Glomerular visceral epithelial cell (primary cell): ENCODE results near the gene TTLL9.
"Not testable (repeated sequence)": the region's sequence is repeated elsewhere in the genome, so short reads cannot be mapped to it uniquely, and the experiment has no call there.

Experiments
- DNase-seq: peaks from one replicate; pipeline ENCODE4 v3.0.0-alpha.2; 2016; ENCODE audit errors: extremely low spot score

Gene TTLL9

GRCh38 chr20:31883829-31884228, 13.4 kb downstream of the TTLL9 start:
- no peak for DNase-seq

- DNase-seq, result no peak
Measured at GRCh38 chr20:31890646-31891045, 20.2 kb downstream of the TTLL9 start.

- DNase-seq, result peak; percentile 50
Measured at GRCh38 chr20:31894980-31895675, 24.7 kb downstream of the TTLL9 start.

- DNase-seq, result no peak
Measured at GRCh38 chr20:31896049-31896448, 25.6 kb downstream of the TTLL9 start.

GRCh38 chr20:31897541-31897940, 27.1 kb downstream of the TTLL9 start:
- DNase-seq, result no peak

DNA sequence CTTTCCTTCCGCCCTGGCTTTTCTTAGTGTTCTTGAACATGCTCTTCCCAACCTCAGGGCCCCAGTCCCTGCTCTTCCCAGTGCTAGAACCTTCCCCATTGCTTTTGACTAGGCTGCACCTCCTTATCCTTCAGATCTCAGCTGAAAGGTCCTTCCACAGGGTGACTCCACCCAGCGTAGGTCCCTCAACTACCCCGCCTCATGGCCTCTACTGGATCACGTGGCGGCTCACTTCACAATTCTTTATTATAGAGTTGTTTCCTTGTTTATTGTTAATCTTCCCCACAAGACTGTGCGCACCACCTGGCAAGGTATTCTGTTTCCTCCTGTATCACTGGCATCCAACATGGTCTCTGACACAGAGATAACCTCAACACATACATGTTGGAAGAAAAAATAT, 31.2 kb downstream of the TTLL9 start:
- no peak for DNase-seq

- DNase-seq, result no peak
Measured at GRCh38 chr20:31903627-31904386, 33.4 kb downstream of the TTLL9 start.

- DNase-seq, result no peak
Measured at GRCh38 chr20:31906001-31906400, 35.6 kb downstream of the TTLL9 start.

DNA sequence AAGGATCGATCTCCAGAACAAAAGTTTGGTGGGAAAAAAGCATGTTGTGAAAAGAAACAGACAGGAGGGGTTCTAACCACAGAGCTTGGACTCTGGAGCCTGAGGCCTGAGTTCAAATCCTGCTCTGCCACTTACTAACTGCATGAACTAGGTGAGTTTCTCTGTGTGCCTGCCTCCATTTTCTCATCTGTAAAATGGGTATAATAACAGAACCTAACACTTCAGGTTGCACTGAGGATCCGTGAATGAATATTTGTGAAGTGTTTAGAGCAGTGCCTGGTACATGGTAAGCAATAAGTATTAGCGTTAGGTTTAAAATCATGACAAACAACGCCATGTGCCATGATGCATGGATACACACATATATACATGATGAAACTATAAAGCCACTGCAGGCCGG, 36.6 kb downstream of the TTLL9 start:
- DNase-seq, result no peak

DNA sequence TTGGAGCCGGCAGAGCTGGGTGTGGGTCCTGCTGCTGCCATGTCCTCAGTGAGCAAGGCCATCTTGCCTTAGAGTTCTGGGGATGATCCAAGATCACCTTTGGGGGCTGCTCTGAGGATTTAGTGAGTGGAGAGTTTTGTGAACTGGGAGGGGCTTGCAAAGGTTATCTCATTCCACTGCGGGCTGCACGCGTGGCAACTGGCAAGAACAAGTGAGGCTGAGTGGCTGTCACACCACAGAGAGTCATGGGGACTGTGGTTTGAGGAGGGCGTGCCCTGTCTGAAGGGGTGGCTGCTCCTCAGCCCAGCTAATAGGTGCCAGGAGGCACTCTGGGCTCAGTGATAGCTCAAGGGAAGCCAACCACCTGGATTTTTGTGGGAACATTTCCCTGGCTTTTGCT, 37.6 kb downstream of the TTLL9 start:
- no peak for DNase-seq

- DNase-seq, result no peak
Measured at GRCh38 chr20:31908424-31908823, 38.0 kb downstream of the TTLL9 start.

DNA sequence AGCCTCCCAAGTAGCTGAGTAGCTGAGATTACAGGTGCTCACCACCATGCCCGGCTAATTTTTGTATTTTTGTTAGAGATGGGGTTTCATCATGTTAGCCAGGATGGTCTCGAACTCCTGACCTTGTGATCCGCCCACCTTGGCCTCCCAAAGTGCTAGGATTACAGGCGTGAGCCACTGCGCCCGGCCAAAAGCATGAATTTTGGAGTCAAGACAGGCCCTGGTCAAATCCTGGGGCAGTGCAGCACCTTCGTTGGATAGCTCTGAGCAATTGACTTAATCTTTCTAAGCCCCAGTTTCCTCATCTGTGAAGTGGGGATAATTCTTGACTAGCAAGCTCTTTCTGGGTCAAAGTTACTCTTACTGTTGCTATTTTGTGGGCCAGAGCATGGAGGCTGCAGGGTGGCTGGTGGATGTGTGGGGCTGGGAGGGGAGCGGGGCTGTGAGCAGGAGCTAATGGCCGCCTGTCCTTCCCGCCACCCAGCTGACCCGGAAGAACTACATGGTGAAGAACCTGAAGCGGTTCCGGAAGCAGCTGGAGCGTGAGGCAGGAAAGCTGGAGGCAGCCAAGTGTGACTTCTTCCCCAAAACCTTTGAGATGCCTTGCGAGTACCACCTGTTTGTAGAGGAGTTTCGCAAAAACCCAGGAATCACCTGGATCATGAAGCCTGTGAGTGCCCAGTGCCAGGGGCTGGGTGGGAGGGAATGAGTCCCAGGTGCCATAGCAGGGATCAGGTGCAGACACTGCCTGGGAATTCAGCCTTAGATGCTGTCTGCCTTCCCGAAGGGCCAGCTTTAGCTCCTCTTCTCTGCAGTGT, 39.0 kb downstream of the TTLL9 start:
- no peak for DNase-seq

GRCh38 chr20:31910071-31910803, 39.8 kb downstream of the TTLL9 start:
- no peak for DNase-seq

DNA sequence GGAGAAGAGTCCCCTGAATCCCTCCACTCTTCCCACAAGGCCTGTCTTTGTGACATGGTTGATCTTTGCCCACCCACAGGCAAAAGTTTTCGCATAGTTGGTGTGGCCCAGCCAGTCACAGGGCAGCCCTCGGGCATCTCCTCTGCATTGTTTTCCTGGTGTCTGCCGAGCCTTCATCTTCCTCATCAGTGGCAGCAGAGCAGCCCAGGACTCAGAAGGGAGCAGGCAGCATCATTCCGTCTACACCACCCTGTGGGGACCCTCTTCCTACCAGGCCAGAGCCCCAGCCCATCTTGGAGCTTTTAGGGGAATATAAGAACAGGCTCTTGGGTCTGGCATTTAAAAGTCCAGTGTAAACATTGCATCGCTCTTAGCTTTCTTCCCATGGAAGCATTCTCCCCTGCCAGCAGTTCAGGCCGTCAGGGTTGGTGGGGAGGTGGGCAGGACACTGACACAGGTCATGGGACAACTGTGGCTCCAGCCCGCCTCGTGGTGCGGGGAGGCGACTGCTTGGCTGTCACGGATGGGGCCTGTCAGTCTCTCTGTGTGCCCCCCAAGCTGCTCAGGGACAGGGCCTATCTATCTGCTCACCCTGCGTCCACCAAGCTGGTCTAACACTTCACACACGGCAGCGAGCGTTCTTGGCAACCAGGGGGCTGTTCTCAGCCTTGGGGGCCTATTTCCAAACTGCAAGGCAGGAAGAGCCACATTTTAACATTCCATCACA, 43.2 kb downstream of the TTLL9 start:
- DNase-seq, result no peak

- no peak for DNase-seq
Measured at GRCh38 chr20:31914170-31914569, 43.7 kb downstream of the TTLL9 start.

GRCh38 chr20:31915491-31916280, 45.3 kb downstream of the TTLL9 start:
- no peak for DNase-seq

GRCh38 chr20:31916708-31917107, 46.3 kb downstream of the TTLL9 start:
- DNase-seq, result no peak

DNA sequence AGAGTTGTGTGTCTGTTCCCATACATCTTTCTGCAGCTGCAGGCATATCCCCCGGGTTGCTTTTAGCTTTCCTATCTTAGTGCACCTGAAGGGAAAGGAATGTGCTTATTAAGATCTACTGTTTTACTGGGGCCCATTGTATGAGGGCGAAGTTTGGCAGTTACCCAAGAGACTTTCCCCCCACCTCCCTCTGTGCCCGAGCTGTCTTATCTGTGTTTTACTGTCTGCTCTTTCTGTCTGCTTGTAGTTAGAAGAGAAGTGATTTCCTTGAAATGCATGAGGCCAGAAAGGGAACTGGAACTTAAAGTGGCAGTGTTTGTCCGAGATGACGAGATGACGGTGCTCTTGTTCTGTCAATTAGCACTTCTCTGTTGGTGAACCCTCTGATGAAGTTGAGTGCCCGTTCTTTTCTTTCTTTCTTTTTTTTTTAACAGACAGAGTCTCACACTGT, 47.6 kb downstream of the TTLL9 start:
- DNase-seq, result not testable (repeated sequence)

DNA sequence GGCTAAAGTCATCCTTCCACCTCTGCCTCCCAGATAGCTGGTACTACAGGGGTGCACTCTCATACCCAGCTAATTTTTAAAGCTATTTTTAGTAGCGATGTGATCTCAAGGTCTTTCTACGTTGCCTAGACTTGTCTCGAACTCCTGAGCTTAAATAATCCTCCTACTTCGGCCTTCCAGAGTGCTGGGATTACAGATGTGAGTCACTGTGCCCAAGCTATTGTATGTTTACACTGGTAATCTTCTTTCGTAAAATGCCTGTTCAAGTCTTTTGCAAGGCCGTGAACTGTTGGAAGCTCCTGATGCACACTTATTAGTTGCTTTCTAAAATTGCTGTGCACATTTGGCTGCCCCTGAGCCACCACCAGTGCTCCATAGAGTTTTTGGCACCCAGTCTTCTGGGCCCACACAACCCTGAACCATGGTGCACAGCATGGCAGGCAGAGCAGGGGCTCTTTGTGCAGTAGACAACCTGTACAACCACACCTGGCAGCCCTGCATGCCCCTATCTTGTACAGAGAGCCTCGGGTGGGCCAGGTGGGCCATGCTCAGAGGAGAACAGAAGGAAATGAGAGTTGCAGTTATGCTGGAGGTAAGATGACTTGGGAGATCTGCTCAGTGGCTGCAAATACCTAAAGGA, 48.2 kb downstream of the TTLL9 start:
- DNase-seq, result no peak
